ENCODE results near the gene BRD4.
"Not testable (repeated sequence)": the region's sequence is repeated elsewhere in the genome, so short reads cannot be mapped to it uniquely, and the experiment has no call there.

BRD4 gene

GRCh38 chr19:15332311-15332996, at the start of gene BRD4:
TSS of gene BRD4 (minus strand) at chr19:15332539. CDS start at chr19:15273099, 59,440 bp downstream.
- DNase-seq (ENCODE audit: low read depth in 2 of 2), result peak; percentile 44 to 59

- DNase-seq (ENCODE audit: low read depth in 2 of 2), result no peak
Measured at GRCh38 chr19:15381864-15382263, 49.5 kb upstream of the BRD4 start.

GRCh38 chr19:15381429-15381828, 49.1 kb upstream of the BRD4 start:
- DNase-seq (ENCODE audit: low read depth in 2 of 2), result no peak

GRCh38 chr19:15379999-15380647, 47.8 kb upstream of the BRD4 start:
- DNase-seq (ENCODE audit: low read depth in 2 of 2), result no peak

GRCh38 chr19:15379083-15379998, 47.0 kb upstream of the BRD4 start, which contains the start of gene AKAP8:
TSS of gene AKAP8 (minus strand) at chr19:15379787. CDS start at chr19:15379731, 56 bp downstream.
- peak; percentile 97 to 98 for DNase-seq (ENCODE audit: low read depth in 2 of 2)

- DNase-seq (ENCODE audit: low read depth in 2 of 2), result peak in 1 of 2 donors; percentile 20
Measured at GRCh38 chr19:15378534-15379082, 46.3 kb upstream of the BRD4 start.

GRCh38 chr19:15374796-15375440, 42.6 kb upstream of the BRD4 start:
- DNase-seq (ENCODE audit: low read depth in 2 of 2), result no peak

GRCh38 chr19:15374105-15374651, 41.8 kb upstream of the BRD4 start:
- DNase-seq (ENCODE audit: low read depth in 2 of 2), result no peak

- no peak for DNase-seq (ENCODE audit: low read depth in 2 of 2)
Measured at GRCh38 chr19:15373644-15374043, 41.3 kb upstream of the BRD4 start.

- no peak for DNase-seq (ENCODE audit: low read depth in 2 of 2)
Measured at GRCh38 chr19:15372891-15373301, 40.6 kb upstream of the BRD4 start.

- no peak for DNase-seq (ENCODE audit: low read depth in 2 of 2)
Measured at GRCh38 chr19:15372470-15372869, 40.1 kb upstream of the BRD4 start.

GRCh38 chr19:15371786-15372380, 39.5 kb upstream of the BRD4 start:
- no peak for DNase-seq (ENCODE audit: low read depth in 2 of 2)

- no peak for DNase-seq (ENCODE audit: low read depth in 2 of 2)
Measured at GRCh38 chr19:15371119-15371518, 38.8 kb upstream of the BRD4 start.

- no peak for DNase-seq (ENCODE audit: low read depth in 2 of 2)
Measured at GRCh38 chr19:15369594-15369891, 37.2 kb upstream of the BRD4 start.

- DNase-seq (ENCODE audit: low read depth in 2 of 2), result no peak
Measured at GRCh38 chr19:15368798-15369593, 36.7 kb upstream of the BRD4 start.

- DNase-seq (ENCODE audit: low read depth in 2 of 2), result no peak
Measured at GRCh38 chr19:15368051-15368632, 35.8 kb upstream of the BRD4 start.

GRCh38 chr19:15367439-15367838, 35.1 kb upstream of the BRD4 start:
- no peak for DNase-seq (ENCODE audit: low read depth in 2 of 2)

- DNase-seq (ENCODE audit: low read depth in 2 of 2), result no peak
Measured at GRCh38 chr19:15365264-15365663, 32.9 kb upstream of the BRD4 start.

- DNase-seq (ENCODE audit: low read depth in 2 of 2), result not testable (repeated sequence)
Measured at GRCh38 chr19:15363791-15364190, 31.5 kb upstream of the BRD4 start.

GRCh38 chr19:15363048-15363447, 30.7 kb upstream of the BRD4 start:
- DNase-seq (ENCODE audit: low read depth in 2 of 2), result not testable (repeated sequence)

Measured in stimulated activated CD8-positive, alpha-beta memory T cell treated with anti-CD3 and anti-CD28 coated beads, Interleukin-15, amount 100 ng/mL, for 4 hours (primary cell).